ENCODE data around the gene NOS1AP. TPM values are rescaled to one million over a fixed set of nuclear protein-coding genes. Genes with fewer than 3 reads are reported as not detected.

The NOS1AP gene
- total and polyA plus RNA-seq, 2 donors (not counting 3 experiments of a cell fraction or from before 2014, with no cell fraction given) = 1.3 to 5.4 TPM

- TF ChIP-seq CTCF (IDR thresholded peaks at IDR 0.05; ENCODE audit: extremely low read depth in 1 of 2, insufficient read depth in 1 of 2, low read depth in 1 of 2, low read length in 2 of 2) (no peak), POLR2A (IDR thresholded peaks at IDR 0.05; ENCODE audit: low read depth, low read length) (no peak), GATA2 (IDR thresholded peaks at IDR 0.05; ENCODE audit: insufficient read depth, insufficient read length, low read depth, low read length) (no peak), JUN (IDR thresholded peaks at IDR 0.05; ENCODE audit: borderline replicate concordance, insufficient read depth, insufficient read length, low read depth) (no peak), MYC (IDR thresholded peaks at IDR 0.05; ENCODE audit: low read depth, low read length) (no peak), FOS (IDR thresholded peaks at IDR 0.05; ENCODE audit: borderline replicate concordance, insufficient read depth, low read length) (no peak), POLR2AphosphoS5 (IDR thresholded peaks at IDR 0.05; ENCODE audit: insufficient read depth, low read depth, low read length) (no peak)
- TF ChIP-seq, protein P1, sequence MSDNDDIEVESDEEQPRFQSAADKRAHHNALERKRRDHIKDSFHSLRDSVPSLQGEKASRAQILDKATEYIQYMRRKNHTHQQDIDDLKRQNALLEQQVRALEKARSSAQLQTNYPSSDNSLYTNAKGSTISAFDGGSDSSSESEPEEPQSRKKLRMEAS (IDR thresholded peaks at IDR 0.05; ENCODE audit: insufficient read depth, insufficient read length) = no peak
- Histone ChIP-seq H3K79me2 (ENCODE audit: control insufficient read depth, insufficient read depth, low read length) (no peaks in the 10 kb centered on the region), H3K4me1 (ENCODE audit: control insufficient read depth, extremely low read depth, insufficient read depth, low read length) (no peaks in the 10 kb centered on the region), H3K9ac (replicated peaks; ENCODE audit: extremely low read depth, insufficient read depth, low read length) (no peak overlapping the region), H3K4me3 (replicated peaks in 1 of 3; ENCODE audit: insufficient read depth in 1 of 3, low read depth in 1 of 3, low read length in 3 of 3) (no peak overlapping the region), H3K27ac (ENCODE audit: insufficient read depth, low read depth, low read length) (no peak overlapping the region), H4K20me1 (replicated peaks; ENCODE audit: control insufficient read depth, extremely low read depth, insufficient read depth, low read length) (no peaks in the 10 kb centered on the region), H3K9me1 (replicated peaks; ENCODE audit: control insufficient read depth, extremely low read depth, insufficient read depth, low read length) (no peaks in the 10 kb centered on the region), H3K36me3 (ENCODE audit: control insufficient read depth in 2 of 2, extremely low read depth in 1 of 2, insufficient read depth in 2 of 2, low read length in 2 of 2) (no peaks in the 10 kb centered on the region), H3K4me2 (ENCODE audit: insufficient read depth, low read length) (no peak overlapping the region), H2AFZ (ENCODE audit: low read depth, low read length) (no peak overlapping the region), H3K9me3 (replicated peaks; ENCODE audit: control insufficient read depth, insufficient read depth, low read length) (no peaks in the 10 kb centered on the region), H3K27me3 (ENCODE audit: control insufficient read depth in 2 of 2, insufficient read depth in 2 of 2, low read length in 2 of 2) (no peaks in the 10 kb centered on the region)
- intact Hi-C loops (cut with micrococcal nuclease) = no loop called here
- ChIA-PET POLR2A (no interaction called here), CTCF (interaction anchor here (1.4 kb wide), 1 partner anchor 13 kb away, joined by 3 read pairs; no protein-coding TSS in a partner anchor)
- no TSS peak for BruUV-seq (replicated peaks)
- FAIRE-seq (no peak), DNase-seq (ENCODE audit: low read depth, low spot score) (no peak)
- dilution Hi-C loops (cut with MboI; ENCODE audit: extremely low pct_ligation_motif_present, low sequenced_read_pairs) = no loop called here
Observed at GRCh38 chr1:162265983-162266382, 196.5 kb downstream of the NOS1AP start.
